Measurements from ENCODE around the gene KCTD3.

Gene KCTD3

GRCh38 chr1:215557504-215557903, 9.6 kb upstream of the KCTD3 start:
- DNase-seq, result no peak

GRCh38 chr1:215557992-215558626, 9.0 kb upstream of the KCTD3 start:
- no peak for DNase-seq

- no peak for DNase-seq
Measured at GRCh38 chr1:215567491-215568298, 591 bp downstream of the KCTD3 start.

- DNase-seq, result no peak
Measured at GRCh38 chr1:215568299-215568692, 1.2 kb downstream of the KCTD3 start.

GRCh38 chr1:215569986-215570824, 3.1 kb downstream of the KCTD3 start:
- DNase-seq, result no peak

- no peak for DNase-seq
Measured at GRCh38 chr1:215581896-215582295, 14.8 kb downstream of the KCTD3 start.

- DNase-seq, result no peak
Measured at GRCh38 chr1:215583185-215583749, 16.2 kb downstream of the KCTD3 start.

GRCh38 chr1:215584389-215584788, 17.3 kb downstream of the KCTD3 start:
- DNase-seq, result no peak

- no peak for DNase-seq
Measured at GRCh38 chr1:215589650-215590435, 22.7 kb downstream of the KCTD3 start.

GRCh38 chr1:215590779-215591491, 23.8 kb downstream of the KCTD3 start:
- no peak for DNase-seq

GRCh38 chr1:215594640-215595039, 27.5 kb downstream of the KCTD3 start:
- no peak for DNase-seq

GRCh38 chr1:215595231-215595630, 28.1 kb downstream of the KCTD3 start:
- DNase-seq, result no peak

GRCh38 chr1:215597961-215598360, 30.9 kb downstream of the KCTD3 start:
- no peak for DNase-seq

- no peak for DNase-seq
Measured at GRCh38 chr1:215599418-215600074, 32.4 kb downstream of the KCTD3 start.

- no peak for DNase-seq
Measured at GRCh38 chr1:215600258-215600792, 33.2 kb downstream of the KCTD3 start.

GRCh38 chr1:215600867-215601266, 33.8 kb downstream of the KCTD3 start:
- DNase-seq, result no peak

- DNase-seq, result no peak
Measured at GRCh38 chr1:215601276-215601675, 34.2 kb downstream of the KCTD3 start.

- DNase-seq, result no peak
Measured at GRCh38 chr1:215603319-215603718, 36.2 kb downstream of the KCTD3 start.

GRCh38 chr1:215605011-215605621, 38.0 kb downstream of the KCTD3 start:
- no peak for DNase-seq

- DNase-seq, result no peak
Measured at GRCh38 chr1:215606036-215606435, 38.9 kb downstream of the KCTD3 start.
